ENCODE data around the gene PCDHA7. TPM values are rescaled to one million over a fixed set of nuclear protein-coding genes. Genes with fewer than 3 reads are reported as not detected.
"Not testable (repeated sequence)": the region's sequence is repeated elsewhere in the genome, so short reads cannot be mapped to it uniquely, and the experiment has no call there.

The PCDHA7 gene
- polyA plus RNA-seq, 1 donor = 0.06 TPM

DNA sequence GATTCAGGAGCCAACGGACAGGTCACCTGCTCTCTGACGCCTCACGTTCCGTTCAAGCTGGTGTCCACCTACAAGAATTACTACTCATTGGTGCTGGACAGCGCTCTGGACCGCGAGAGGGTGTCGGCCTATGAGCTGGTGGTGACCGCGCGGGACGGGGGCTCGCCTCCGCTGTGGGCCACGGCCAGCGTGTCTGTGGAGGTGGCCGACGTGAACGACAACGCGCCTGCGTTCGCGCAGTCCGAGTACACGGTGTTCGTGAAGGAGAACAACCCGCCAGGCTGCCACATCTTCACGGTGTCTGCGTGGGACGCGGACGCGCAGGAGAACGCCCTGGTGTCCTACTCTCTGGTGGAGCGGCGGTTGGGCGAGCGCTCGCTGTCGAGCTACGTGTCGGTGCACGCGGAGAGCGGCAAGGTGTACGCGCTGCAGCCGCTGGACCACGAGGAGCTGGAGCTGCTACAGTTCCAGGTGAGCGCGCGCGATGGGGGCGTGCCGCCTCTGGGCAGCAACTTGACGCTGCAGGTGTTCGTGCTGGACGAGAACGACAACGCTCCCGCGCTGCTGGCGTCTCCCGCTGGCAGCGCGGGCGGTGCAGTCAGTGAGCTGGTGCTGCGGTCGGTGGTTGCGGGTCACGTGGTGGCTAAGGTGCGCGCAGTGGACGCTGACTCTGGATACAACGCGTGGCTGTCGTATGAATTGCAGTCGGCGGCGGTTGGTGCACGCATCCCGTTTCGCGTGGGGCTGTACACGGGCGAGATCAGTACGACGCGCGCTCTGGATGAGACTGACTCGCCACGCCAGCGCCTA is 23.3 kb downstream of the PCDHA7 start:
- DNase-seq (ENCODE audit: low read depth) = no peak

- DNase-seq (ENCODE audit: low read depth) = no peak
Observed at GRCh38 chr5:140857987-140858240, 23.8 kb downstream of the PCDHA7 start.

DNA sequence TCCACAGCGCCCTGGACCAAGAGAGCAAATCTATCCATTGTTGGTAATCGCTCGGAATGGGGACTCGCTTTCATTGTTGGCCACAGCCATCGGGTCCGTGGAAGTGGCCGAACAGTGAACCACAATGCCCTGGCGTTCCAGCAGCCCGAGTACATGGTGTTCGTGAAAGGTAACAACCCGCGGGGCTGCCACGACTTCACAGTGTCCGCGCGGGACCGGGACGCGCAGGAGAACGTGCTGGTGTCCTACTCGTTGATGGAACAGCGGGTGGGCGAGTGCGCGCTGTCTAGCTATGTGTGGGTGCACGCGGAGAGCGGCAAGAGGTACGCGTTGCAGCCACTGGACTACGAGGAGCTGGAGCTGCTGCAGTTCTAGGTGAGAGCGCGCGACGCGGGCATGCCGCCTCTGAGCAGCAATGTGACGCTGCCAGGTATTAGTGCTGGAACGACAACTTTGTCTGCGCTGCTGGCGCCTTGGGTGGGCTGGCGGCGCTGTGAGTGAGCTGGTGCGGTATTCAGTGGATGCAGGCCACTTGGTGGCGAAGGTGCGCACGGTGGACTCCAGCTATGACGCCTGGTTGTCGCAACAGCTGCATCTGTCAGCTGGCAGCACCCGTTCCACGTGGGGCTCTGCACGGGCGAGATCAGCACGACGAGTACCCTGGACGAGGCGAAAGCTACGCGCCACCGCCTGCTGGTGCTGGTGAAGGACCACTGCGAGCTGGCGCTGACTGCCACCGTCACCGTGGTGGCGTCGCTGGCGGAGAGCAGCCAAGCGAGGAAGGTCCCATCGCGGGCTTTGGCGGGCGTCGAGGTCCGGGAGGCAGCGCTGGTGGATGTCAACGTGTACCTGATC is 28.6 kb downstream of the PCDHA7 start:
- DNase-seq (ENCODE audit: low read depth) = no peak

DNA sequence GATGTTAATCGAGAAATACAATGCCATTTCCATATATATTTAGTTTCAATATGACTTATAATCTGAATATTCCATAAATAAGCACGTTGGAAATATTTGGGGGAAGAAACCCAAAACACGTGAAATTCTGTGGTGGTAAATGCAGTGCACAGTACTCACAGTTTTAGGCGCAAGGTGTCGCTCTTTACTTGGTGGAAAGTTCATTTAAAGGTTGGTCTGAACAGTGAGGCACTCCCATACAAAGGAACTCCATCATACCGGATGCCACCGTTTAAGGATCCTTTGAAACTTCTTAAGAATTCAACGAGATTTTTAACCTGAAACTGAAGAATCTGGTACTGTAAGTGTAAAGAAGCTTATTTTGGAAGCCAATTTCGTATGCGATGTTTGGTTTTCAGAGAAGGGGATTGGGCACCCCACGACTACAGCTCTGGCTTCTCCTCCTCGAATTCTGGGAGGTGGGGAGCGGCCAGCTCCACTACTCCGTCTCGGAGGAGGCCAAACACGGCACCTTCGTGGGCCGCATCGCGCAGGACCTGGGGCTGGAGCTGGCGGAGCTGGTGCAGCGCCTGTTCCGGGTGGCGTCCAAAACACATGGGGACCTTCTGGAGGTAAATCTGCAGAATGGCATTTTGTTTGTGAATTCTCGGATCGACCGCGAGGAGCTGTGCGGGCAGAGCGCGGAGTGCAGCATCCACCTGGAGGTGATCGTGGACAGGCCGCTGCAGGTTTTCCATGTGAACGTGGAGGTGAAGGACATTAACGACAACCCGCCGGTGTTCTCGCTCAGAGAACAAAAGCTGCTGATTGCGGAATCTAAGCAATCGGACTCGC is 34.9 kb downstream of the PCDHA7 start, which contains the start of gene PCDHA11:
TSS of gene PCDHA11 (plus strand) at position 237 of the 834 bp plus-strand sequence. CDS start at position 384, 147 bp downstream.
- DNase-seq (ENCODE audit: low read depth) = no peak

DNA sequence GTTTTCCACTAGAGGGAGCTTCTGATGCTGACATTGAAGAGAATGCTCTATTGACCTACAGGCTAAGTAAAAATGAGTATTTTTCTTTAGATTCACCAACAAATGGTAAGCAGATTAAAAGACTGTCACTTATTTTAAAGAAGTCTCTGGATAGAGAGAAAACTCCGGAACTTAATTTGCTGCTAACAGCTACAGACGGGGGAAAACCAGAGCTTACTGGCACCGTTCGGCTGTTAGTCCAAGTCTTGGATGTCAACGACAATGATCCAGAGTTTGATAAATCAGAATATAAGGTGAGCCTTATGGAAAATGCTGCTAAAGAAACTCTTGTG is 35.5 kb downstream of the PCDHA7 start:
- no peak for DNase-seq (ENCODE audit: low read depth)

- DNase-seq (ENCODE audit: low read depth) = no peak
Observed at GRCh38 chr5:140870221-140871201, 36.4 kb downstream of the PCDHA7 start.

GRCh38 chr5:140875085-140876065 is 41.3 kb downstream of the PCDHA7 start, which contains the start of gene PCDHA12:
PCDHA12 (plus strand) TSS chr5:140875308; CDS start chr5:140875473, 165 bp downstream.
- no peak for DNase-seq (ENCODE audit: low read depth)

GRCh38 chr5:140876541-140877261 is 42.6 kb downstream of the PCDHA7 start:
- DNase-seq (ENCODE audit: low read depth) = not testable (repeated sequence)

DNA sequence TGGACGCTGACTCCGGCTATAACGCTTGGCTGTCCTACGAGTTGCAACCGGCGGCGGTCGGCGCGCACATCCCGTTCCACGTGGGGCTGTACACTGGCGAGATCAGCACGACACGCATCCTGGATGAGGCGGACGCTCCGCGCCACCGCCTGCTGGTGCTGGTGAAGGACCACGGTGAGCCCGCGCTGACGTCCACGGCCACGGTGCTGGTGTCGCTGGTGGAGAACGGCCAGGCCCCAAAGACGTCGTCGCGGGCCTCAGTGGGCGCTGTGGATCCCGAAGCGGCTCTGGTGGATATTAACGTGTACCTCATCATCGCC is 43.2 kb downstream of the PCDHA7 start:
- DNase-seq (ENCODE audit: low read depth) = no peak

DNA sequence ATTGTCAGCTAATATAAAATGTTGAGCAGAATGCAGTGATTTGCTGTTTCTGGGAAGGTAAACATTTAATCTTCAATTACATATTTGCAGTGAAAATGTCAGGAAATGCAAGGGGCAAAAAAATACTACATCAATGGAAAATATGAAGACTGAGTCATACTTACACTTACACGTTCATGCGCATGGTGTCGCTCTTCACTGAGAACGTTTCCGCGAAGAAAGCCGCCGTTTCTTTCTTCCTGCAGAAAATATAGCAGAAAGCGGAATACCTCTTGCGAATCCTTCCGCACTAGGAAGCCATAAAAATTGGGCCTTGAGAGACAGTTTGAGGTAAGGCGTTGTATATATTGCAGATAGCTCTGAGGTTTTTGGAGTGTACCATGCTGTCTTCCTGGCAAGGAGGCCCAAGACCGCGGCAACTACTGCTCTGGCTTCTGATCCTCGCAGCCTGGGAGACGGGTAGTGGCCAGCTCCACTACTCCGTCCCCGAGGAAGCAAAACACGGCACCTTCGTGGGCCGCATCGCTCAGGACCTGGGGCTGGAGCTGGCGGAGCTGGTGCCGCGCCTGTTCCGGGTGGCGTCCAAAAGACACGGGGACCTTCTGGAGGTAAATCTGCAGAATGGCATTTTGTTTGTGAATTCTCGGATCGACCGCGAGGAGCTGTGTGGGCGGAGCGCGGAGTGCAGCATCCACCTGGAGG is 48.0 kb downstream of the PCDHA7 start, which contains the start of gene PCDHA13:
TSS of gene PCDHA13 (plus strand) at position 236 of the 702 bp plus-strand sequence. CDS start at position 381, 145 bp downstream.
- DNase-seq (ENCODE audit: low read depth) = no peak

GRCh38 chr5:140882591-140882899 is 48.5 kb downstream of the PCDHA7 start:
- DNase-seq (ENCODE audit: low read depth) = no peak

- DNase-seq (ENCODE audit: low read depth) = no peak
Observed at GRCh38 chr5:140883373-140883772, 49.3 kb downstream of the PCDHA7 start.

- DNase-seq (ENCODE audit: low read depth) = no peak
Observed at GRCh38 chr5:140883927-140884697, 50.0 kb downstream of the PCDHA7 start.

All from forelimb muscle (tissue), 1 donor.